Bronchial smooth muscle cell (primary cell): Measurements from ENCODE around the gene MAGEA9. TPM values are rescaled to one million over a fixed set of nuclear protein-coding genes. Genes with fewer than 3 reads are reported as not detected.

Source experiments
- total RNA-seq: library from RNA; depleted of rRNA; stranded (reverse); fragments of >200 nt; gene quantifications from 2 replicates; pipeline ENCODE4 v1.2.1, GENCODE V29; 2014

MAGEA9 gene, protein sequence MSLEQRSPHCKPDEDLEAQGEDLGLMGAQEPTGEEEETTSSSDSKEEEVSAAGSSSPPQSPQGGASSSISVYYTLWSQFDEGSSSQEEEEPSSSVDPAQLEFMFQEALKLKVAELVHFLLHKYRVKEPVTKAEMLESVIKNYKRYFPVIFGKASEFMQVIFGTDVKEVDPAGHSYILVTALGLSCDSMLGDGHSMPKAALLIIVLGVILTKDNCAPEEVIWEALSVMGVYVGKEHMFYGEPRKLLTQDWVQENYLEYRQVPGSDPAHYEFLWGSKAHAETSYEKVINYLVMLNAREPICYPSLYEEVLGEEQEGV
- not detected in 2 replicates for total RNA-seq

DNA sequence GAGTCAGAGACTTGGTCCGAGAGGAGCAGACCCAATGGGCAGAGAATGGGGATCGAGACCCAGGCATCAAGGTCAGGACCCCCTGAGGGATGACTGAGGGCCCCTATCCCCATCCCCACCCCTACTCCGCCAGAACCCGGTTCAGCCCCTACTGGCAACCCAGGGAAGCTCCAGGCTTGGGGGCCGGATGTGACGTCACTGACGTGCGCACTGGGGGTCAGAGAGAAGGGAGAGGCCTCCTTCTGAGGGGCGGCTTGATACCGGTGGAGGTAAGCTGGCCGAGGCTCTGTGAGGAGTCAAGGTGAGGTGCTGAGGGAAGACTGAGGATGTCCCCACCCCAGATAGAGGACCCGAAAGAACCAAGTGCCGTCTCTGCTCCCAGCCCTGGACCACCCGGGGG lies at the start of gene MAGEA9:
Gene MAGEA9, plus strand, starts transcription at position 204 of the 400 bp plus-strand sequence. CDS start 4,281 bp downstream, outside the sequence.

DNA sequence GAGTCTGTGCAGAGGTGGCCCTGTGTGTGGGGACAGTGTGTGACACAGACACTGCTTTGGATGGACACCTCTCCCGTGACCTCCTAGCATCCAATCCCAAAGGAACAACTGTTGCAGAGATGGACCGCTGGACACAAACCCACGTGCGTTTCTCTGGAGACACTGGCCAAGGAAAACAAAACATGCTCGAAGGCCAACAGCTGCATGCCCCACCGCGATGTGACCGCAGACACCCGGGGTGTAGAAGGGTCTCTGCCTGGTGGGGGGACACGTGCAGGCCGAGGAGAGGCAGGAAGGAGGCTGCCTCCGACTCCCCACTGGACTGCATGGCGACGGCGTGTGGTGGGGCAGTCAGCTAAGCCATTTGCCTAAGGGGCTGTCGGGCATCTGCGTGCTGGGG lies 8.0 kb upstream of the MAGEA9 start, which contains the start of gene HSFX1:
Gene HSFX1, plus strand, starts transcription at position 301 of the 400 bp plus-strand sequence. CDS start 614 bp downstream, outside the sequence.

Other genes with a start within 250 kb of the MAGEA9 start
- 12.6 and 18.1 TPM in 2 replicates for gene EOLA1, start 240.9 kb upstream of the MAGEA9 start, total RNA-seq
- not detected in 2 replicates for gene HSFX3, start 232.0 kb upstream of the MAGEA9 start, total RNA-seq
- gene MAGEA9B, start 194.5 kb upstream of the MAGEA9 start, total RNA-seq: not detected in 2 replicates
- 0.26 and 0.32 TPM in 2 replicates for gene HSFX2, start 186.6 kb upstream of the MAGEA9 start, total RNA-seq
- 18.0 and 23.9 TPM in 2 replicates for gene TMEM185A, start 150.1 kb upstream of the MAGEA9 start, total RNA-seq
- not detected in 2 replicates for gene MAGEA11, start 69.9 kb upstream of the MAGEA9 start, total RNA-seq
- 0.47 and 0.94 TPM in 2 replicates for gene HSFX1, start 7.9 kb upstream of the MAGEA9 start, total RNA-seq
- gene MAGEA8, start 99.3 kb downstream of the MAGEA9 start, total RNA-seq: not detected in 2 replicates
- gene HSFX4, start 147.6 kb downstream of the MAGEA9 start, total RNA-seq: not detected in 2 replicates
- gene EOLA2, start 156.6 kb downstream of the MAGEA9 start, total RNA-seq: 11.7 and 18.7 TPM in 2 replicates